GM12878 (cell line): ENCODE data around the gene PTPRD. TPM values are rescaled to one million over a fixed set of nuclear protein-coding genes. Genes with fewer than 3 reads are reported as not detected.

ENCODE experiments used
- ATAC-seq: fragments of 200-7000 bp; cut with Tn5 transposase; 3 replicates; pipeline ENCODE4 v1.9.1; 2020; ENCODE audit warnings: mild to moderate bottlenecking, moderate library complexity
- BruUV-seq: library from RNA; stranded (reverse); fragments of 400-500 nt; replicated peaks from 2 replicates; lab custom pipeline; 2021; lab: Mats Ljungman, UMichigan
- CTCF ChIA-PET: fragments of 300-600 bp; sonication (Branson Sonifier 250); formaldehyde crosslinking; extraction: SDS; loops from one replicate; lab custom pipeline; 2021; ENCODE audit warnings: inconsistent platforms; lab: Yijun Ruan, JAX
- POLR2A ChIA-PET: fragments of 350-600 bp; formaldehyde crosslinking; extraction: SDS; loops from one replicate; lab custom pipeline; 2021; ENCODE audit warnings: inconsistent platforms; lab: Charles Lee
- RAD21 ChIA-PET: fragments of 300-600 bp; sonication (Branson Sonifier 250); formaldehyde crosslinking; loops from one replicate; lab custom pipeline; 2023; ENCODE audit warnings: antibody characterized with exemption; ENCODE audit not compliant: unreplicated experiment; lab: Charles Lee
- SMC1A ChIA-PET: fragments of 300-600 bp; sonication (Branson Sonifier 250); formaldehyde crosslinking; loops from one replicate; lab custom pipeline; 2023; ENCODE audit not compliant: unreplicated experiment, uncharacterized antibody; lab: Charles Lee
- DNase-seq: peaks from one replicate; pipeline ENCODE4 v3.0.0-alpha.2; 2011; ENCODE audit warnings: low read depth, low spot score
- FAIRE-seq: peaks from 3 replicates; lab custom pipeline; 2011; peaks lifted over from hg19 to GRCh38; lab: Jason Lieb, UNC
- H2AFZ ChIP-seq: 2 replicates; pipeline ENCODE4 v1.6.0; 2011; ENCODE audit warnings: low read depth, low read length, control low read depth; ENCODE audit not compliant: control insufficient read depth
- H3K27ac ChIP-seq: 2 replicates; pipeline ENCODE4 v1.5.1; 2011; ENCODE audit warnings: control low read depth; ENCODE audit not compliant: control insufficient read depth, insufficient read depth
- H3K27me3 ChIP-seq, 2 experiments: replicated peaks in 1 of 2; 2 replicates each; pipeline versions ENCODE4 v1.6.0 to v1.6.1; 2011; ENCODE audit warnings: low read length in 1 of 2; ENCODE audit not compliant: control insufficient read depth in 2 of 2, insufficient read depth in 2 of 2
- H3K36me3 ChIP-seq, 2 experiments: 2 replicates each; pipeline ENCODE4 v1.5.1; 2011; ENCODE audit warnings: low read length in 1 of 2; ENCODE audit not compliant: control insufficient read depth in 2 of 2, insufficient read depth in 2 of 2
- H3K4me1 ChIP-seq: 2 replicates; pipeline ENCODE4 v1.6.1; 2011; ENCODE audit warnings: mild to moderate bottlenecking, low read length, moderate library complexity, mixed read lengths; ENCODE audit not compliant: control insufficient read depth, insufficient read depth
- H3K4me2 ChIP-seq: 2 replicates; pipeline ENCODE4 v1.6.0; 2011; ENCODE audit warnings: control low read depth; ENCODE audit not compliant: control insufficient read depth, insufficient read depth
- H3K4me3 ChIP-seq: fragments of 200-600 bp; sonication (generic); 2 replicates; pipeline ENCODE4 v1.5.1; 2016
- H3K79me2 ChIP-seq: 2 replicates; pipeline ENCODE4 v1.6.0; 2011; ENCODE audit warnings: low read length; ENCODE audit not compliant: control insufficient read depth, insufficient read depth
- H3K9ac ChIP-seq: 2 replicates; pipeline ENCODE4 v1.8.0; 2011; ENCODE audit warnings: low read length, control low read depth, mixed read lengths; ENCODE audit not compliant: control insufficient read depth, insufficient read depth
- H3K9me3 ChIP-seq: replicated peaks from 3 replicates; pipeline ENCODE4 v1.5.1; 2011; ENCODE audit warnings: mild to moderate bottlenecking, low read length; ENCODE audit not compliant: control insufficient read depth, insufficient read depth
- H4K20me1 ChIP-seq: 2 replicates; pipeline ENCODE4 v1.6.0; 2011; ENCODE audit not compliant: control insufficient read depth, insufficient read depth
- BHLHE40 ChIP-seq, 2 experiments: fragments of 450-650 bp in 1 of 2; IDR thresholded peaks; 2 replicates each; pipeline ENCODE4 v1.6.1; 2011 to 2017; ENCODE audit warnings: low read depth in 2 of 2, borderline replicate concordance in 1 of 2, improper control_type of control experiment in 1 of 2, low read length in 1 of 2, mild to moderate bottlenecking in 1 of 2
- CHD1 ChIP-seq: IDR thresholded peaks from 2 replicates; pipeline ENCODE4 v1.6.1; 2012; ENCODE audit warnings: low read depth, low read length, improper control_type of control experiment
- JUNB ChIP-seq: IDR thresholded peaks from 2 replicates; pipeline ENCODE4 v1.6.1; 2016; ENCODE audit warnings: antibody characterized with exemption, mild to moderate bottlenecking
- MEF2B ChIP-seq: fragments of 450-650 bp; IDR thresholded peaks from 2 replicates; pipeline ENCODE4 v1.6.1; 2018; ENCODE audit warnings: mild to moderate bottlenecking, moderate library complexity; ENCODE audit not compliant: partially characterized antibody, poor library complexity, severe bottlenecking
- NFXL1 ChIP-seq: fragments of 450-650 bp; IDR thresholded peaks from 2 replicates; pipeline ENCODE4 v1.6.1; 2017; ENCODE audit warnings: antibody characterized with exemption, mild to moderate bottlenecking, borderline replicate concordance
- RELA ChIP-seq: fragments of 450-650 bp; IDR thresholded peaks from 2 replicates; pipeline ENCODE4 v1.8.0; 2014; ENCODE audit warnings: borderline replicate concordance; ENCODE audit not compliant: partially characterized antibody
- SRF ChIP-seq, 2 experiments: IDR thresholded peaks; 2 replicates each; pipeline ENCODE4 v1.6.1; 2011; ENCODE audit warnings: low read depth in 2 of 2, low read length in 2 of 2, mild to moderate bottlenecking in 1 of 2, moderate library complexity in 1 of 2
- STAT3 ChIP-seq: IDR thresholded peaks from 2 replicates; pipeline ENCODE4 v1.6.1; 2011; ENCODE audit warnings: low read depth, low read length, improper control_type of control experiment
- WGBS: methylation state at CpG from one replicate; pipeline ENCODE4 v1.1.6; 2016; ENCODE audit warnings: low lambda C conversion rate; ENCODE audit not compliant: insufficient replicate concordance, insufficient coverage; ENCODE audit errors: missing lambda C conversion rate; 5-methylcytosine and 5-hydroxymethylcytosine counted together
- in situ Hi-C: fragments of 300-500 bp; cut with MboI; formaldehyde crosslinking; loops from 9 replicates; pipeline ENCODE4 v1.14.3; 2018; ENCODE audit warnings: mixed read lengths
- intact Hi-C: fragments of 100-400 bp; cut with micrococcal nuclease; formaldehyde crosslinking; loops from one replicate; pipeline ENCODE4 v1.14.2; 2022; ENCODE audit not compliant: unreplicated experiment
- polyA plus RNA-seq, 11 experiments: library from polyadenylated mRNA; depleted of rRNA in 4 of 11; unstranded in 6 of 11; stranded (reverse) in 5 of 11; fragments of >200 nt; fragmentation: Nextera tagmentation in 4 of 11; fragmentation: Illumina TruSeq in 1 of 11; extraction: Ambion mirVana in 4 of 11; extraction: Trizol in 1 of 11; gene quantifications; 1 replicate in 1 of 11; 2 replicates in 10 of 11; pipeline versions ENCODE4 v1.2.1 to v1.2.3, GENCODE V29; 2011 to 2016; ENCODE audit warnings: inconsistent platforms in 2 of 11, missing spikeins in 2 of 11, low read depth in 1 of 11
- total RNA-seq, 4 experiments: library from RNA; depleted of rRNA in 3 of 4; stranded (reverse); fragments of >200 nt in 3 of 4; fragmentation: Illumina TruSeq in 1 of 4; extraction: Trizol in 1 of 4; gene quantifications; 2 replicates each; pipeline versions ENCODE4 v1.2.1 to v1.2.3, GENCODE V29; 2013 to 2021
- TF ChIP-seq, protein P1 (sequence below): IDR thresholded peaks from 2 replicates; pipeline ENCODE4 v1.6.1; 2012; ENCODE audit warnings: low read depth, low read length, improper control_type of control experiment
- TF ChIP-seq, protein P2 (sequence below): IDR thresholded peaks from 2 replicates; pipeline ENCODE4 v1.6.1; 2012; ENCODE audit warnings: low read depth, low read length, improper control_type of control experiment
- TF ChIP-seq, protein P3 (sequence below): fragments of 450-650 bp; IDR thresholded peaks from 2 replicates; pipeline ENCODE4 v1.6.1; 2017; ENCODE audit warnings: mild to moderate bottlenecking, low read depth, inconsistent platforms; ENCODE audit not compliant: poor library complexity, severe bottlenecking

PTPRD gene
- total and polyA plus RNA-seq, 10 of the 15 experiments (the other 5 are each of a cell fraction or from before 2014, with no cell fraction given) = under 0.01 to 0.05 (median 0.01) TPM; not detected in 7

DNA sequence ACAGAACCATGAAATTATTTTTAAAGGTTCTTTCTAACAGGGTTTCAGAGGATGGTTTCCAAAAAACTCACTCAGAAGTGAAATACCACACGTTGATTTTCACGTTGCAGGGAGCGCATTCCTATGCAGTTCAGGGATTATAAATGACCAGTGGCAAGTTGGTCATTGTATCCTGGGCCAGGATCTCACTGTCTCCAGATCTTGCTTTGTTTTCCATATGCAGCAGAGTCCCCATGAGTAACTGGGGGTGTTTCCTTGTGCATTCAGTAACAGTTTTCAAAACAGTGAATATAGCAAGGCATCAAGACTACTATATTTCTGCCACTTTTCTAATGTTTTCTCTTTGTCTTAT, 1748.3 kb downstream of the PTPRD start:
- BruUV-seq = no TSS peak
- H3K27me3 ChIP-seq = no peaks in the 10 kb centered on the region; a peak in 1 of 4 replicates
- intact Hi-C loops = no loop called here
- H3K4me2 ChIP-seq = no peak overlapping the region
- H3K9ac ChIP-seq = no peak overlapping the region
- ATAC-seq (no peak), DNase-seq (no peak), FAIRE-seq (no peak)
- no peak overlapping the region for H2AFZ ChIP-seq
- H4K20me1 ChIP-seq = no peaks in the 10 kb centered on the region
- in situ Hi-C loops = loop anchor here (25.0 kb wide), 1 partner anchor 1677 kb away; no protein-coding TSS in a partner anchor
- no peaks in the 10 kb centered on the region for H3K36me3 ChIP-seq
- H3K79me2 ChIP-seq = no peaks in the 10 kb centered on the region
- ChIA-PET CTCF (interaction anchor here (1.4 kb wide), 1 partner anchor 11 kb away, joined by 4 read pairs; no protein-coding TSS in a partner anchor), RAD21 (no interaction called here), POLR2A (no interaction called here), SMC1A (no interaction called here)
- 60% methylated on average over 3 of the region's 3 CpGs for WGBS
- no peak for TF ChIP-seq BHLHE40 (IDR thresholded peaks at IDR 0.05; ENCODE audit: borderline replicate concordance in 1 of 2, low read depth in 2 of 2, low read length in 1 of 2)
- no peak for TF ChIP-seq STAT3
- no peak for TF ChIP-seq MEF2B
- TF ChIP-seq SRF (IDR thresholded peaks at IDR 0.05; ENCODE audit: low read depth in 2 of 2, low read length in 2 of 2) = no peak
- TF ChIP-seq JUNB = no peak
- TF ChIP-seq, protein P1, sequence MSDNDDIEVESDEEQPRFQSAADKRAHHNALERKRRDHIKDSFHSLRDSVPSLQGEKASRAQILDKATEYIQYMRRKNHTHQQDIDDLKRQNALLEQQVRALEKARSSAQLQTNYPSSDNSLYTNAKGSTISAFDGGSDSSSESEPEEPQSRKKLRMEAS = no peak
- H3K4me1 ChIP-seq = no peaks in the 10 kb centered on the region
- H3K27ac ChIP-seq = no peak overlapping the region
- no peak overlapping the region for H3K4me3 ChIP-seq
- H3K9me3 ChIP-seq = no peaks in the 10 kb centered on the region

DNA sequence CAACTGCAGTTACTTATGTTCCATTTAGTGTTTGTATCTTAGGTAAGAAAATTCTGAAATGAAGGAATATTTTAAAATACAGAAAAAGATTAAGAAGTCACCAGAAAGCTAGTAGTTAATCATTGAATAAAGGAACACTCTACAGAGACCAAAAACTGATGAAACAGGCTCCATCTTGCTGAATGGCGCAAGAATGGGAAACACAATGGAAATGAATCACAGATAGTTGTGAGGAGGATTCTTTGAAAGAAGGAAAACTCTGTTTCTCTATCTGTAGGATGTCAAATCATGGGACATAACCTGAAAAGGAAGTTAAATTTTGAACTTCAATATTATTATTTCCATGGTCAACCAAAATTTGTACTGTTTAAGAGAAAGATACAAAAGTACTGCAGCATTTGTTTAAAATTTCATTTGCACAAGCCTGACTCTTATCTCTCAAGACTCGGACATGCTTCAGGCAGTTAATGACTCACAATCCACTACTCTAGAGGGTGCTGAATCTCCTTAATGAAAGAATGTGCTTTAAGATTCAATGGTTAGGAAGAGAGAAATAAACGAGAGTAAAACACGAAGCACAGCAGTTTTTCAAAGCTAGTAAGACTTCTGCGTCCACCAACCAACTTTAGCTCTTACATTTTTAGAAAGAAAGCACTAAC, 1748.8 kb downstream of the PTPRD start:
- no peak overlapping the region for H2AFZ ChIP-seq
- ATAC-seq (no peak), FAIRE-seq (no peak), DNase-seq (no peak)
- H3K4me2 ChIP-seq = no peak overlapping the region
- no peaks in the 10 kb centered on the region for H3K9me3 ChIP-seq
- BruUV-seq = no TSS peak
- WGBS = 30% methylated on average over 5 of the region's 5 CpGs
- no peaks in the 10 kb centered on the region for H4K20me1 ChIP-seq
- H3K79me2 ChIP-seq = no peaks in the 10 kb centered on the region
- ChIA-PET POLR2A (no interaction called here), CTCF (interaction anchor here (1.4 kb wide), 1 partner anchor 11 kb away, joined by 4 read pairs; no protein-coding TSS in a partner anchor), SMC1A (no interaction called here), RAD21 (no interaction called here)
- no peak overlapping the region for H3K4me3 ChIP-seq
- no peaks in the 10 kb centered on the region for H3K4me1 ChIP-seq
- H3K27me3 ChIP-seq = no peaks in the 10 kb centered on the region; a peak in 1 of 4 replicates
- H3K36me3 ChIP-seq = no peaks in the 10 kb centered on the region
- intact Hi-C loops = no loop called here
- no peak overlapping the region for H3K9ac ChIP-seq
- in situ Hi-C loops = loop anchor here (25.0 kb wide), 1 partner anchor 1677 kb away; no protein-coding TSS in a partner anchor
- no peak overlapping the region for H3K27ac ChIP-seq
- TF ChIP-seq, protein P2, sequence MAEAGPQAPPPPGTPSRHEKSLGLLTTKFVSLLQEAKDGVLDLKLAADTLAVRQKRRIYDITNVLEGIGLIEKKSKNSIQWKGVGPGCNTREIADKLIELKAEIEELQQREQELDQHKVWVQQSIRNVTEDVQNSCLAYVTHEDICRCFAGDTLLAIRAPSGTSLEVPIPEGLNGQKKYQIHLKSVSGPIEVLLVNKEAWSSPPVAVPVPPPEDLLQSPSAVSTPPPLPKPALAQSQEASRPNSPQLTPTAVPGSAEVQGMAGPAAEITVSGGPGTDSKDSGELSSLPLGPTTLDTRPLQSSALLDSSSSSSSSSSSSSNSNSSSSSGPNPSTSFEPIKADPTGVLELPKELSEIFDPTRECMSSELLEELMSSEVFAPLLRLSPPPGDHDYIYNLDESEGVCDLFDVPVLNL = no peak
- TF ChIP-seq, protein P3, sequence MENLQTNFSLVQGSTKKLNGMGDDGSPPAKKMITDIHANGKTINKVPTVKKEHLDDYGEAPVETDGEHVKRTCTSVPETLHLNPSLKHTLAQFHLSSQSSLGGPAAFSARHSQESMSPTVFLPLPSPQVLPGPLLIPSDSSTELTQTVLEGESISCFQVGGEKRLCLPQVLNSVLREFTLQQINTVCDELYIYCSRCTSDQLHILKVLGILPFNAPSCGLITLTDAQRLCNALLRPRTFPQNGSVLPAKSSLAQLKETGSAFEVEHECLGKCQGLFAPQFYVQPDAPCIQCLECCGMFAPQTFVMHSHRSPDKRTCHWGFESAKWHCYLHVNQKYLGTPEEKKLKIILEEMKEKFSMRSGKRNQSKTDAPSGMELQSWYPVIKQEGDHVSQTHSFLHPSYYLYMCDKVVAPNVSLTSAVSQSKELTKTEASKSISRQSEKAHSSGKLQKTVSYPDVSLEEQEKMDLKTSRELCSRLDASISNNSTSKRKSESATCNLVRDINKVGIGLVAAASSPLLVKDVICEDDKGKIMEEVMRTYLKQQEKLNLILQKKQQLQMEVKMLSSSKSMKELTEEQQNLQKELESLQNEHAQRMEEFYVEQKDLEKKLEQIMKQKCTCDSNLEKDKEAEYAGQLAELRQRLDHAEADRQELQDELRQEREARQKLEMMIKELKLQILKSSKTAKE = no peak
- no peak for TF ChIP-seq NFXL1
- no peak for TF ChIP-seq CHD1
- no peak for TF ChIP-seq STAT3
- no peak for TF ChIP-seq RELA
